HepG2 (cell line): Measurements from ENCODE around the gene DMRTB1. TPM values are rescaled to one million over a fixed set of nuclear protein-coding genes. Genes with fewer than 3 reads are reported as not detected.

Source experiments
- ATAC-seq: fragments of 200-7000 bp; cut with Tn5 transposase; 3 replicates; pipeline ENCODE4 v1.9.1; 2020; ENCODE audit warnings: mild to moderate bottlenecking, moderate library complexity
- BruUV-seq: library from RNA; stranded (reverse); fragments of 400-500 nt; replicated peaks from 2 replicates; lab custom pipeline; 2021; lab: Mats Ljungman, UMichigan
- CTCF ChIA-PET: fragments of 300-600 bp; formaldehyde crosslinking; extraction: SDS; loops from one replicate; lab custom pipeline; 2021; ENCODE audit warnings: low total read pairs, inconsistent platforms, low intra/inter-chr PET ratio; lab: Yijun Ruan, JAX
- POLR2A ChIA-PET: fragments of 350-600 bp; sonication (Branson Sonifier 250); formaldehyde crosslinking; loops from one replicate; lab custom pipeline; 2020; ENCODE audit warnings: antibody characterized with exemption, inconsistent platforms; lab: Yijun Ruan, JAX
- DNase-seq: peaks from one replicate; pipeline ENCODE4 v3.0.0-alpha.2; 2015; ENCODE audit warnings: low spot score
- FAIRE-seq: peaks from 3 replicates; lab custom pipeline; 2011; peaks lifted over from hg19 to GRCh38; lab: Jason Lieb, UNC
- H2AFZ ChIP-seq: one replicate; pipeline ENCODE4 v1.6.1; 2011; ENCODE audit warnings: low read length, inconsistent platforms
- H3K27ac ChIP-seq: fragments of 300-600 bp; 3 replicates; pipeline ENCODE4 v1.8.0; 2011; ENCODE audit warnings: mixed run types, mild to moderate bottlenecking, mixed read lengths, low read length, inconsistent platforms; ENCODE audit not compliant: insufficient read depth; ENCODE audit errors: extremely low read length
- H3K27me3 ChIP-seq, 2 experiments: fragments of 200-600 bp in 1 of 2; 2 replicates in 1 of 2; 3 replicates in 1 of 2; pipeline versions ENCODE4 v1.6.0 to v1.8.0; 2011; ENCODE audit warnings: low read length in 2 of 2, mild to moderate bottlenecking in 2 of 2, moderate library complexity in 2 of 2, inconsistent platforms in 1 of 2; ENCODE audit not compliant: insufficient read depth in 2 of 2, control insufficient read depth in 1 of 2
- H3K36me3 ChIP-seq, 2 experiments: fragments of 200-600 bp in 1 of 2; replicated peaks in 1 of 2; 2 replicates in 1 of 2; 3 replicates in 1 of 2; pipeline versions ENCODE4 v1.5.1 to v1.8.0; 2011; ENCODE audit warnings: low read length in 2 of 2, inconsistent platforms in 1 of 2; ENCODE audit not compliant: insufficient read depth in 2 of 2, control insufficient read depth in 1 of 2
- H3K4me1 ChIP-seq: 2 replicates; pipeline ENCODE4 v1.5.1; 2012; ENCODE audit warnings: low read length, inconsistent platforms; ENCODE audit not compliant: insufficient read depth
- H3K4me2 ChIP-seq: 2 replicates; pipeline ENCODE4 v1.6.0; 2011; ENCODE audit warnings: low read depth, low read length, inconsistent platforms
- H3K4me3 ChIP-seq, 3 experiments: fragments of 200-600 bp in 1 of 3; sonication (generic), shearing (Covaris generic) in 1 of 3; replicated peaks in 1 of 3; 2 replicates each; pipeline ENCODE4 v1.5.1; 2011 to 2016; ENCODE audit warnings: low read length in 3 of 3, inconsistent platforms in 2 of 3, low read depth in 2 of 3, mild to moderate bottlenecking in 2 of 3, control low read depth in 1 of 3, mixed read lengths in 1 of 3; ENCODE audit not compliant: insufficient read depth in 1 of 3
- H3K79me2 ChIP-seq: one replicate; pipeline ENCODE4 v1.6.1; 2011; ENCODE audit warnings: low read length, inconsistent platforms; ENCODE audit not compliant: insufficient read depth
- H3K9ac ChIP-seq: 2 replicates; pipeline ENCODE4 v1.6.0; 2011; ENCODE audit warnings: mild to moderate bottlenecking, low read depth, low read length, inconsistent platforms; ENCODE audit not compliant: insufficient read depth
- H3K9me3 ChIP-seq: 2 replicates; pipeline ENCODE4 v1.5.1; 2012; ENCODE audit warnings: mild to moderate bottlenecking, low read length
- H4K20me1 ChIP-seq: 2 replicates; pipeline ENCODE4 v1.6.0; 2011; ENCODE audit warnings: inconsistent platforms, mild to moderate bottlenecking, low read length, moderate library complexity; ENCODE audit not compliant: insufficient read depth
- CEBPG ChIP-seq: IDR thresholded peaks from 2 replicates; pipeline ENCODE4 v1.6.1; 2016
- E2F1 ChIP-seq: sonication (generic); formaldehyde crosslinking; IDR thresholded peaks from 2 replicates; pipeline ENCODE4 v1.5.0; 2020; ENCODE audit warnings: missing genetic modification reagents
- ERF ChIP-seq: IDR thresholded peaks from 2 replicates; pipeline ENCODE4 v1.6.1; 2018; ENCODE audit warnings: missing biosample characterization, missing genetic modification reagents
- ETV6 ChIP-seq: sonication (generic); formaldehyde crosslinking; conservative IDR thresholded peaks from 2 replicates; pipeline ENCODE4 v1.4.0; 2020; ENCODE audit warnings: missing genetic modification reagents
- HNRNPH1 ChIP-seq: fragments of 200-400 bp; formaldehyde crosslinking; optimal IDR thresholded peaks from 2 replicates; pipeline ENCODE3; 2017; ENCODE audit warnings: mild to moderate bottlenecking, low read depth, low read length
- PHF5A ChIP-seq: IDR thresholded peaks from one replicate; pipeline ENCODE4 v1.6.1; 2018; ENCODE audit warnings: low read depth, missing genetic modification reagents; ENCODE audit not compliant: unreplicated experiment
- PLRG1 ChIP-seq: fragments of 450-650 bp; conservative IDR thresholded peaks from 2 replicates; pipeline ENCODE4 v1.6.1; 2016
- RBM22 ChIP-seq: fragments of 200-400 bp; formaldehyde crosslinking; optimal IDR thresholded peaks from 2 replicates; pipeline ENCODE3; 2017; ENCODE audit warnings: mild to moderate bottlenecking, low read length, moderate library complexity
- RNF2 ChIP-seq: fragments of 450-650 bp; conservative IDR thresholded peaks from 2 replicates; pipeline ENCODE4 v1.6.1; 2016; ENCODE audit warnings: low read depth
- SNRNP70 ChIP-seq: fragments of 200-400 bp; formaldehyde crosslinking; IDR thresholded peaks from 2 replicates; pipeline ENCODE4 v1.6.1; 2017; ENCODE audit warnings: mild to moderate bottlenecking, low read depth, low read length, moderate library complexity
- SOX5 ChIP-seq: IDR thresholded peaks from 2 replicates; pipeline ENCODE4 v1.6.1; 2016; ENCODE audit warnings: borderline replicate concordance
- SRSF4 ChIP-seq: fragments of 200-400 bp; formaldehyde crosslinking; IDR thresholded peaks from one replicate; pipeline ENCODE4 v1.6.1; 2018; ENCODE audit warnings: mild to moderate bottlenecking, low read depth, low read length, moderate library complexity; ENCODE audit not compliant: poor library complexity, severe bottlenecking
- TBX2 ChIP-seq: sonication (generic); formaldehyde crosslinking; IDR thresholded peaks from 2 replicates; pipeline ENCODE4 v1.5.0; 2020; ENCODE audit warnings: missing genetic modification reagents, mild to moderate bottlenecking, borderline replicate concordance
- ZFP1 ChIP-seq: IDR thresholded peaks from 2 replicates; pipeline ENCODE4 v1.6.1; 2016
- ZNF142 ChIP-seq: sonication (generic); formaldehyde crosslinking; IDR thresholded peaks from 2 replicates; pipeline ENCODE4 v1.4.0; 2020; ENCODE audit warnings: missing genetic modification reagents
- ZNF740 ChIP-seq: sonication (generic); formaldehyde crosslinking; IDR thresholded peaks from 2 replicates; pipeline ENCODE4 v1.4.0; 2020; ENCODE audit warnings: missing genetic modification reagents
- ZNF780A ChIP-seq: sonication (generic); formaldehyde crosslinking; IDR thresholded peaks from 2 replicates; pipeline ENCODE4 v1.8.0; 2022; ENCODE audit warnings: mild to moderate bottlenecking, missing genetic modification reagents, moderate library complexity
- WGBS: methylation state at CpG from one replicate; pipeline ENCODE4 v1.1.6; 2017; ENCODE audit warnings: low lambda C conversion rate; 5-methylcytosine and 5-hydroxymethylcytosine counted together
- in situ Hi-C: cut with HindIII; loops from 2 replicates; pipeline ENCODE4 v1.10.0; 2017; ENCODE audit warnings: low pct_unique_long_range_greater_than_20kb; ENCODE audit not compliant: extremely low pct_ligation_motif_present
- intact Hi-C: fragments of 100-400 bp; cut with micrococcal nuclease; formaldehyde crosslinking; loops from one replicate; pipeline ENCODE4 v1.10.0; 2022; ENCODE audit not compliant: unreplicated experiment
- polyA plus RNA-seq, 8 experiments: library from polyadenylated mRNA; depleted of rRNA in 3 of 8; stranded (reverse) in 7 of 8; unstranded in 1 of 8; fragments of >200 nt; fragmentation: Illumina TruSeq in 4 of 8; extraction: Trizol in 4 of 8; gene quantifications; 2 replicates each; pipeline versions ENCODE4 v1.2.1 to v1.2.3, GENCODE V29; 2011 to 2016; ENCODE audit warnings: low read depth in 4 of 8, missing spikeins in 1 of 8, mixed read lengths in 1 of 8; ENCODE audit not compliant: insufficient read depth in 1 of 8
- total RNA-seq, 5 experiments: library from RNA; depleted of rRNA; stranded (reverse); fragments of >200 nt; fragmentation: Illumina TruSeq; extraction: Trizol; gene quantifications; 2 replicates each; pipeline ENCODE4 v1.2.3, GENCODE V29; 2016; ENCODE audit warnings: low read depth in 1 of 5

DMRTB1 gene
- total and polyA plus RNA-seq, 2 of the 13 experiments (the other 11 are each of a cell fraction or from before 2014, with no cell fraction given): not detected

- no peaks in the 10 kb centered on the region for H3K9me3 ChIP-seq
- TF ChIP-seq RNF2 (no peak), ZNF740 (CRISPR knock-in tag) (no peak), ERF (CRISPR knock-in tag) (no peak), ZNF142 (CRISPR knock-in tag) (no peak), ETV6 (CRISPR knock-in tag) (no peak), SRSF4 (no peak), CEBPG (CRISPR knock-in tag) (no peak), ZNF780A (CRISPR knock-in tag) (no peak), SOX5 (CRISPR knock-in tag) (no peak), RBM22 (no peak), SNRNP70 (no peak), PHF5A (CRISPR knock-in tag) (no peak), HNRNPH1 (no peak), E2F1 (CRISPR knock-in tag) (no peak), PLRG1 (no peak), ZFP1 (CRISPR knock-in tag) (no peak), TBX2 (CRISPR knock-in tag) (no peak)
- H3K36me3 ChIP-seq: no peaks in the 10 kb centered on the region
- ATAC-seq (no peak), DNase-seq (no peak), FAIRE-seq (no peak)
- H4K20me1 ChIP-seq: no peaks in the 10 kb centered on the region
- ChIA-PET POLR2A (no interaction called here), CTCF (no interaction called here)
- WGBS: 35% methylated on average over 5 of the region's 6 CpGs
- H3K4me2 ChIP-seq: no peak overlapping the region
- intact Hi-C loops: no loop called here
- no peak overlapping the region for H3K9ac ChIP-seq
- peaks cover 3 to 29% of the 10 kb centered on the region in 2 experiments; a peak in 3 of 5 replicates for H3K27me3 ChIP-seq
- H3K79me2 ChIP-seq: no peaks in the 10 kb centered on the region
- no peaks in the 10 kb centered on the region for H3K4me1 ChIP-seq
- in situ Hi-C loops: no loop called here
- H3K27ac ChIP-seq: no peak overlapping the region
- H2AFZ ChIP-seq: no peak overlapping the region
- no peak overlapping the region for H3K4me3 ChIP-seq
- no TSS peak for BruUV-seq
These were observed 3.0 kb downstream of the DMRTB1 start for GRCh38 chr1:53462193-53462592.
